ENCODE results near the gene CERS6. TPM values are rescaled to one million over a fixed set of nuclear protein-coding genes. Genes with fewer than 3 reads are reported as not detected.

CERS6 gene
- polyA plus RNA-seq, 3 donors: 50.3 to 55.1 (median 52.1) TPM

DNA sequence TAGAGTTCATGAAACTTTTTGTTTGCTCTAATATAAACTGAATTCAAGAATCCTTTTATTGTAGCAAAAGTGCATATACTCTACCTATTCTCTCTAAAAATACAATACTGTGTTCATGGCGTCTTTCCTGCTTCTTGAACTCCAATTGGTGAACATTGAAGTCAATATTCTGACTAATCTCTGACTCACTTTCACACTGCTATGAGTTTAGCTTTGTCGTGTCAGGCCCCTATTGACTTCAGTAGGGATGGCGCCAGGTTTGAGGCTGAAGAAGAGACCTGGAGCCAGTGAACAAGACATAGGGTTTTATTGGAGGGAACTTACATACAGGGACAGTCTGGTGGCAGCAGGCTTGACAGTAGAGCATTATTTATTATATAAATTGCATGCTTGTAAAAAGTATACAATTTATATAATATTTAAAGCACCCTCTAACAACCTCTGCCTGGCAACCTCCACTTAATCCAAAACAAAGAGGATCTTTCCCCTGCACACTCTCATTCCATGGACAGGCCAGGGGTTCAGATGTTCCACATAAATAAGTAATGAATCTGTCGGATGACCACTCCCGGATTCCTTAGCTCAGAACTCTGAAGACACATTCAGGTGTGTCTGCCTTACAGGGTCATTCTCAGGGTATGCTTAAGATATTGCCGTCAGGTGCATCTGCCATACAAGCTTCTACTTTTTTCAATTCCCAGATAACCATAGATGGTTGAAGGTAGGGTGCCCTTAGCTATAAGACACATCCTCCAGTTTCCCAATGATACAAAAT is 141.0 kb downstream of the CERS6 start:
- no peak for DNase-seq (ENCODE audit: low read depth in 3 of 3, low spot score in 2 of 3)

DNA sequence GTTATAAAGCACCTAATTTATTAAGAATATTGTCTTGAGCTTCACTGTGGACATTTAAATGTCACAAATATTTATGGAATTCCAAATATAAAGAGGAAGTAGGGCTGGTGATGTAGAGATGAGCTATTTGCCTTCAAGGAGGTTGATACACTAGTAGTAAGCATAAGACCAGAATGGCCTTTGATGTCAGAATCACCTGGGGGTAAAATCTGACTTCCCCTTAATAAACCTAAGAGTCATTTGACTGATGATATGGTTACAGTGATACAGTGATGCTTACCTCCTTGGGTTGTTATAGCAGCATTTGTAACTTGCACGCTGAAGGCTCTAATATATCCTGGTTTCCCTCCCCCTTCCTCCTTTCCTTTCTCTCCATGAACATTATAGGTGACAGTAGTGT is 143.7 kb downstream of the CERS6 start:
- DNase-seq (ENCODE audit: low read depth in 3 of 3, low spot score in 2 of 3): no peak

DNA sequence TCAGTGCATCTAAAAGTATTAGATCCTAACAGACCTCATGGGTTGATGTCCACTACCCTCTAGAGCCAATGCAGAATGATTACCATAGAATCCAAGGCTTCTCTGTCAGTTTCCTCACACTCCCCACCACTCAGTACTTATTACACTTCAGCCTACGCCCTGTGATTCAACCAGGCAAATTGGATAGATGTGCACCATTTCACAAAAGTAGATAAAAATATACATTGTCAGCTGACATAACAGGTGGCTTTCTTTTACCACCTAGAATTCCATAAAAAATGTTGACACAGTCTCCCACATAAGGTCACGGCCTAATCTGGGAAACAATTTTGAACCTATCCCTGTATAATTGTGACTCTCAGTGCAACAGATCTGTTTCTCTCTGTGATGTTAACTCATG is 144.9 kb downstream of the CERS6 start:
- DNase-seq (ENCODE audit: low read depth in 3 of 3, low spot score in 2 of 3): no peak

DNA sequence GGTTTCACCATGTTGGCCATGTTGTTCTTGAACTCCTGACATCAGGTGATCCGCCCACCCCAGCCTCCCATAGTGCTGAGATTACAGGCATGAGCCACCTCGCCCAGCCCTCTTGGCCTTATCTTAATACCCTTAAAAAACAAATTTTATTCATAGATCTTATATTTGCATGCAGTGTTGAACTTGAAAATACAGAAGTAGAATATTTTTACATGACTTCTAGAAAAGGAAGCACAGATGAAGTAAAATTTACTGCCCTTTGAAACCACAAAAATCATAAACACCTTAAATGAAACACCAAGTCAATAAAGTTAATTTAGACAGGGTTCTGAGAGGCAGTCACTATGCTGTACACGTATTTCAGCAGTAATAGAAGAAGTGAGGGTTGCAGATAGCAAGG is 145.7 kb downstream of the CERS6 start:
- no peak for DNase-seq (ENCODE audit: low read depth in 3 of 3, low spot score in 2 of 3)

DNA sequence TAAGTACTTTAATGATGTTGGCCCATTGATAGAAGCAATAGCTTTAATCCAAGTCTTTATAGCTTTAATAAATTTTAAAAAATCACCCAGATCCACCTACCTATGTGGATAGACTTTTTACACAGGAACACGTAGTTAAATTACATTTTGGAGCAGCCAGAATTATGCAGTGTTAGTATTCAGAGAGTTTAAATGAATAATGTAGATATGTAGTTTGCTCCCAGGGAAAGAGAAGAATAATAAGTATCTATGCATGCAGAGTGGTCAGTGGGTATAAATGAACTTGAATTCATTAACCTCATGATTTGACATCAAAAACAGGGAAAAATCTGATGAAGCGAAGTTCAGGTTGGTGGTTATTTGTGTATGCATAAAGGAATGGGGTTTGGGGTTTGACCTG is 146.3 kb downstream of the CERS6 start:
- DNase-seq (ENCODE audit: low read depth in 3 of 3, low spot score in 2 of 3): no peak

DNA sequence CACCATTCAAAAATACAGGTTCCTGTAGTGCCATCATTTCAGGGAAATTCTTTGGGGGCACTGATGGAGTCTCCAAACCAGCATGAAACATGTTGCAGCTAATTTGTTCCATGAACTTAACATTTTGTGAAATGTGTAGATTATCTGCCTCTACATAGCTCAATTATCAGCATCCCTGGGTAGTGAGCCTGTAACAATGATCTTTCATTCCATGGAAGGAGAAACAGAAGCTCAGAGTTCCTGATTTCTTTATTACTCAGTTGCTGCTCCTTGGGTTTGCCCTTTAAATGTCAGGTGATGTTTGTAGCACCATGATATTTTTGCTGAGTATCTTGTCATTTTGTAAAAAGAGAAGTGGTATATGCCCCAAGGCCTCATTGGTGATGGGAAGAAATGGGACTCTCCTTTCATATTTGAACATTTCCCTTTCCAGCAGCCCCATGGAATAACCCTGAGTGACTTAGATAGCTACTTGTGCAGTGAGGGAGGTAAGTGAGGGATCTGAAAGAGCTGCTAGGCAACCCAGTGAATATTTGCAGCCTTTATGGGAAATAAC is 146.9 kb downstream of the CERS6 start:
- DNase-seq (ENCODE audit: low read depth in 3 of 3, low spot score in 2 of 3): no peak

DNA sequence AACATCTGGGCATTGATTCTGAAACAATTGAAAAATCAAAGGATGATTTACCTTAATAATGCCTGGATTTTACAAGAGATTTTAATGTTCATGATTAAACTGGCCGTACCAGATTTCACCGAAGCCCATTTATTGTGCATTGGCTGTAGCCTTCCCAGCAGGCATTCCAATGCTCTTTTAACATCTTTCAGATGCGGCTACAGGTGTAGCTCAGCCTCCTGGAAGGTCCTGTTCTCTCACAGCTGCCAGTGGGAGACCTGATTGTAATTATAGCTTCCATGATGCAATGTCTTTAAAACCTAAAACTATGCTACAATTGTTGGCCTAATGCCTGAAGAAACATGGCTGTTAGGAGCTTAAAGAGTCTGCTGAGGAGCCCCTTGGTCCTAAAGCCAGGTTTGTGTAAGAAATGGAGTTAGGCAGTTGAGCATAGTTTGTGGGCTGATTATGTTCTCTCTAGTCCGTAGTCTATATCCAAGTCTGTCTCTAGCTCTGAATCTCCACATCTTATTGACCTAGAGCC is 147.4 kb downstream of the CERS6 start:
- DNase-seq (ENCODE audit: low read depth in 3 of 3, low spot score in 2 of 3): no peak

DNA sequence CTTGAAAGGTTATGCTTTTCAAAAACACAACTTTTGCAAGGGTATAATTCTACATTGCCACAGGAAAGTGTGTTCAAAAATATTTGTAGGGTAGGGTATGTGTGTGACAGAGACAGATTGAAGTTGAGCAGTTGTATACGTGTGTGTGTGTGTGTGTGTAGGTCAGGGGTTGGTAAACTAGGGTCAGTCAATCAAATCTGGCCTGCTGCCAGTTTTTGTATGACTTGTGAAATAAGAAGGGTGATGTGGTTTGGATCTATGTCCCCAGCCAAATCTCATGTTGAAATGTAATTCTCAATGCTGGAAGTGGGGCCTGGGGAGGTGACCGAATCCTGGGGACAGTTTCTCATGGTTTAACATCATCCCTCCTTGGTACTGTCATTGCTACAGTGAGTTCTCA is 148.2 kb downstream of the CERS6 start:
- DNase-seq (ENCODE audit: low read depth in 3 of 3, low spot score in 2 of 3): no peak

DNA sequence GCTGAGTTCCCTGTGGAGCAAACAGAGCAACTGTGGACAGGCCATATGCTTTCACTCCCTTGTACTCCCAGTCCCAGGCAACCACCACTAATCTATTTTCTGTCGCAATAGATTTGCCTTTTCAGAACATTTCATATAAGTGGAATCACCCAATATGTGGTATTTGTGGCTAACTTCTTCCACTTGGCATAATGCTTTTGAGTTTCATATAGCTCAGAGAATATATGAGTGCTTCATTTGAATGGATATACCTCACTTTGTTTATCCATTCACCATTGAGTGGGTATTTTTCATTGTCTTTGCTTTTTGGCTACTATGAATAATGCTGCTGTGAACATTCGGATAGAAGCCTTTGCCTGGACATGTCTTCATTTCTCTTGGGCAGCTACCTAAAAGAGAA is 151.9 kb downstream of the CERS6 start:
- DNase-seq (ENCODE audit: low read depth in 3 of 3, low spot score in 2 of 3): no peak

DNA sequence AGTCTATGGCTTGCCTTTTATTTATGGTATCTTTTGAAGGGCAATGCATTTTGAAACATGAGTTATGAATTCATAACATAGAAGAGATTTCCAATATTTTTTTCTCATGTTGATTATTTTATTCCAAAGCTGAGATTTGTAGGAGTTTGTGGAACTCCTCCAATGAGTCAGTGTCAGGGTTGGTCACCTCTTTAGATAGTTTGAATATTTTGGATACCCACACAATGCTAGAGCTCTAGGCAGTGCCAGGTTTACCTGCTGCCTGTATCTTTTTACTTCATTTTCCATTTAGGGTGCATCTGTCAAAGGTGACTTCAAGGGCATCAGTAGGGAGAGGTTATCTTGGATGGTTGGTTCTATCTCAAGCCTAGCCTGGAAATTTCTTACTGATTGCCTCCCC is 152.7 kb downstream of the CERS6 start:
- DNase-seq (ENCODE audit: low read depth in 3 of 3, low spot score in 2 of 3): no peak

DNA sequence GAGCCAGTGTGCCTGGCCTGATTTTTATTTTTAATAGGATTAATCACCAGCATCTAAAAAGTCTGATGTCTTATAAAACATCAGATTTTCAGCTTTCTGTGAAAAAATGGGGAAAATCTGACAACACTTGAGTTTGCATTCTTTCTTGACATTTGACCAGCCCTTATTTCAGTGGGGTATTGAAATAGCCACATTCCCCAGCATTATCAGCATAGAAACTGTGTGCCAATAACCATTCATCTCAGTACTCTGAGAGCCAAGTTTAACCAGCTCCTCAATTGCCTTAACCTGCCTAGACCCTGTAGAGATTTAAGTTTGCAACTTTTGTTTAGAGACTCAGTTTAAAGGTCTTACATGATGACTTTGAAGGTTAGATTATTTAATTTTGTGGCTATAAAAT is 155.0 kb downstream of the CERS6 start:
- DNase-seq (ENCODE audit: low read depth in 3 of 3, low spot score in 2 of 3): no peak

DNA sequence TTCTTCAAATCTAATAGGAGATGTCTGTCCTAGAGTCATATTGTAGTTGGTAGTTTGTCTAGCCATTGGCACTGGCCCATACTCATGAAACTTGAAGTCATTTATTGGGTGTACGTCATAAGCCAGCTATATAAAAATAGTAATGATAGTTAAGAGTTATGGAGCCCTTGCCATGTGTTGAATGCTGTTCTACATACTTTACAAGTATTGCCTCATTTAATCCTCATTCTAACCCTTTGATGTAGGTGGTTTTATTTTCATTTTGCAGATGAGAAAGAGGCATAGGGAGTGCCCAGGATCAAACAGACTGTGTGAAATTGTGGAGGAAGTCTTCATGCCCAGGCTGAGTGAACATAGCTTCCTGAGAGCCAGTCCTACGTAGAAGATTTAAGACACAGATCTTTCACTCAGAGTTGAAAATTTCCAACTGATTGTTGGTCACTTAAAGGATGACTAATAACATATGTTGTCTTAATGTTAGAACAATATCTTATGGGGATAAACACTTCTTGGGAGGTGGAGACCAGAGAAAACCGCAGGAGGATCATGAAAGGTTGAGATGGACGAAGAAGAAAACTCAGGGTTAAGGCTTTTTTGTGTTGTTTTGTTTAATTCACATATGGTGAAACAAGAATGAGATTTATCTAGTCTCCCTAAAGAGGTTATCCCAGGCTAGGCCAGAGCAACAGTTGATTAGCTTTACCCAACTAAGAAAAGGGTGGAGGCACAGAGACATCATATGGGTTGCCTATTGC is 156.0 kb downstream of the CERS6 start:
- DNase-seq (ENCODE audit: low read depth in 3 of 3, low spot score in 2 of 3): no peak

DNA sequence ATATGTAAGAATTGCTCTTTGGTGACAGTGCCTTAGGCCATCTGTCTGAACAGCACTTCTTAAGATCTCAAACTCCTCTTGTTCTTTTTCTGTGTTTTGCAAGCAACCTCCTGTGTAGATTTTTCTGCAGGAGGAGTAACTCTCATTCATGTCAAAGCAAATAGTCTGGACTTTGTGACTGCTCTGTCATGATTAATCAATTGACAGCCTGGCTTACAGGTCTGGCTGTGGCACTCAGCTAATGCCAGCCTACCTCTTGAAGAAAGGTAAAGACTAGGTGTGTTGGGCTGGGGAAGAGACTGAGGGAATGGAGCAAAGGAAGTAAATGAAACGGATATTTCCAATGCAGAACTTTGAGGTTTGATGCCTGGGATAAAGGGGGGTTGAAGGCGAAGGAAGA is 156.6 kb downstream of the CERS6 start:
- DNase-seq (ENCODE audit: low read depth in 3 of 3, low spot score in 2 of 3): no peak

DNA sequence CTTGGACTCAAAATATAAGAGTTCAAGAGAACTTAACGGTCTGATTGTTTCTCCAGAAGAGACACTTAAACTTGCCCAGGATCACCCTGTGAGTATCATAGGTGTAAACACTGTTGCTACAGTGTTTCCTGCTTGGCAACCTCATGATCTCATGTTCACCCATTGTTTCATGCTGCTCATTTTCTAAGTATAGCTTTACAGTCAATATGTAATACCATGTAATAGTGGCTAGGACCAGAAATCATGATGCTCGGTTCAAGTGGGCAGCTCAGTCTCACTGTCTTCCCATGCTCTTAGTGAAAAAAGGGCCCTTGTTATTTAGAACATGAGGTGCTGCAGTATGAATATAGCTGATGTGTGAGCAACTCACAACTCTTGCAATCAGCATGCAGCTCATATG is 157.5 kb downstream of the CERS6 start:
- no peak for DNase-seq (ENCODE audit: low read depth in 3 of 3, low spot score in 2 of 3)

DNA sequence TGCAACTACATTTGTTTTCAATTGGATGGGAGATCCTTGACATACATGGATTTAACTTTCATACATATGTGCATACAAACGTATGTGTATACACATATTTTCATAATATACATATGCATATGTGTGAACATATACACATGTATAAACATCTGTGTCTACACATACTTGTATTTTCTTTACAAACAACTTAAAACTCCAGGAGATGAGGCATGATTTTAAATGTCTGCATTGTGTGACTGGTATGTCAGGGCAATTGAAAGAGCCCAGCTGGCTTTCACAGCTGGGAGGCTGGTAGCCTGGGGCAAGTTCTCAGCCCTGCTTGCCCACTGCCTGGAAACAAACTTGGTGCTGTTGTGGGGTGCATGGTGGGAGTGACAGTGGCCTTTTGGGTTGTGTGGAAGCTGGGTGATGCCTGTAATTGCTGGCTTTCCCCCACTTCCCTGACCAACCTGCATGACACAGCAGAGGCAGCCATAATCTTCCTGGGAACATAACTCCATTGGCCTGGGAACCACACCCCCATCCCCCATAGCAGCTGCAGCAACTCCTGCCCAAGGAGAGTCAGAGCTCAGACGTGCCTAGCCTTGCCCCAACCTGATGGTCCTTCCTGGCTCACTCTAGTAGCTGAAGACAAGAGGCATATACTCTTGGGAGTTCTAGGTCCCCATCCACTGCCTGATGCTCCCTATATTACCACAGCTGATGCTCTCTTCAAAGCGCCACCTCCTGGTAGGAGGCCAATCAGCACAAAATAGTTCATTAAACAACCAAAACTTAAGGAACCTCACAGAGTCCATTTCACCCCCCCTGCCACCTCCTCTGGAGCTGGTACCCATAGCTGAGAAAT is 158.3 kb downstream of the CERS6 start:
- no peak for DNase-seq (ENCODE audit: low read depth in 3 of 3, low spot score in 2 of 3)

DNA sequence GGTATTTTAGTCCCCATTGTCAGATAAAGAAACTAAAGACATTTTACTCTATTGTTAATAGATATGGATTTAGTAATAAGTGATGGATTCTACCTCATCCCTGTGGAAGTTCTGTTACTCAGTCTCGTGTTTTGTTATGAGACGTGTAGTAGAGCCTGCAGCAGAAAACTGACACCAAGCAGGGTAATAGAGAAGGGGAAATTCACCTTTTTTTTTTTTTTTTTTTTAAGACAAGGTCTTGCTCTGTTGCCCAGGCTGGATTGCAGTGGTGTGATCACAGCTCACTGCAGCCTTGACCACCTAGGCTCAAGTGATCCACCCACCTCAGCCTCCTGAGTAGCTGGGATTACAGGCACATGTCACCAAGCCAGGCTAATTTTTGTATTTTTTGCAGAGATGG is 164.5 kb downstream of the CERS6 start:
- no peak for DNase-seq (ENCODE audit: low read depth in 3 of 3, low spot score in 2 of 3)

DNA sequence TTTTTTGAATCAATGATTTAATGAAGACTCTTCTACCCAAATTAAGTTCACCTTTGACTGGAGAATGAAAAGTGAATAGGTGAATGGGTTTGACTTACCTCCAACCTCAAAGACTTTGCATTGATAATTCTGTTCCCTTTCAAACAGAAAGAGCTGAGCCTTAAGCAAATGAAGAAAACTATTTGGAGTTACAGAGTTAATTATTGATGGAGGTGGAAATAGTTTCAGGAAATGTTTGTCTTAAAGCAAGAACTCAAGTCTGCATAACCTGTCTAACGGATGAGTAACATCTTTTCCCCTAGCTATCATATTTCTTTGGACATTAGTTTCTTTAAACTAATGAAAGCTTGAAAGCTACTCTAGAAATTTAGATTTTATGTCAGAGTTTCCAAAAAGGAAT is 166.5 kb downstream of the CERS6 start:
- no peak for DNase-seq (ENCODE audit: low read depth in 3 of 3, low spot score in 2 of 3)

DNA sequence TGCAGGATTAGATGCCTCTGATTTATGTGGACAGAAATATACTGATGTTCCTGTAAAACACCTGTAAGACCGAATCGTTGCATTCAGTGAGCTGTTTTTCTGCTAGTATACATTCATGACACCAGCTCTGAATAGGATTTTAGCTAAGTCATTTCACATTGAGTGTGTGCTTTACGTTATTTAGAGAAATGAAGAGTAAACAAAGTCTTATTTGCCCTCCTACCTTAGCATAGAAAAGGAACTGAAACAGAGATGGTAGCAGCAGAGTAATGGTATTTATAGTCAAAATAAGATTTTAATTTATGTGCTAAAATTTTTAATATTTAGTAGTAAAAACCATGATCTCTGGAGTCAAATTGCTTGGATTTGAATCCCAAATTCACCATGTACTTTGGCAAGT is 168.0 kb downstream of the CERS6 start:
- no peak for DNase-seq (ENCODE audit: low read depth in 3 of 3, low spot score in 2 of 3)

DNA sequence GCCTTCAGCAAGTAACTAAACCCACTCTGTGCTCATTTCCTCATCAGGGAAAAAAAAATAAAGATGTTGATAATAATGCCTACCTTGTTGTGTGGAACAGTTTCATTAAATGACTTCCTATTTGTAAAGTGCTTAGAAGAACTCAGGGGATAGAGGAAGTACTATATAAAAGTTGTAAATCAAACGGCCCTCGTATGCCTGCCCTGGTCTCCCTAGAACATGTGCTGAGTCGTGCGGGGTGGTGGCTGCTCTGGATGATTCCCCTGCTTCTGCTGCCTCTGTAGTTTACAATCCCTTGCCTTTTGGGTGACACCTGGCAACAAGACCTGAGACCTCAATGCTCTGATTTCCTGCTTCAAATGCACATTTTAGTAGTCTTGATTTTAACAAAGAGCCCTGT is 170.0 kb downstream of the CERS6 start:
- no peak for DNase-seq (ENCODE audit: low read depth in 3 of 3, low spot score in 2 of 3)

DNA sequence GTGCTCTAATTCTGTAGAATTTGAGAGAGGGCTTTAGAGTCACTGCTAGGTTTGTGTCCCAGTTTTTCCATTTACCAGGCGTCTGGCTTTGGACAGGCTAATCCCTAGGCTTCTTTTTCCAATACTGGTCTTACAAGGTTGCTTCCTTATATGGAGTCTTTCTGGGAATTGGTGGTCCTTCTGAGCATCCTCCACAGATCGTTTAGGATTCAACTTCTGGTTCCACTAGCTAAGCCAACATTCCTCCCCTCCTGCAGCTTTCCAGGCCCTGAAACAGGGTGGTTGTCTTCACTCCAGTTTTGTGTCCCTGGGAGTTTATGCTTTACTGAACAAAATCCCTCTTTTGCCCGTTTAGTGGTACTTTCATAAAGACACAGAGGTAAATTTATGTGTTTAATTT is 170.6 kb downstream of the CERS6 start:
- no peak for DNase-seq (ENCODE audit: low read depth in 3 of 3, low spot score in 2 of 3)

DNA sequence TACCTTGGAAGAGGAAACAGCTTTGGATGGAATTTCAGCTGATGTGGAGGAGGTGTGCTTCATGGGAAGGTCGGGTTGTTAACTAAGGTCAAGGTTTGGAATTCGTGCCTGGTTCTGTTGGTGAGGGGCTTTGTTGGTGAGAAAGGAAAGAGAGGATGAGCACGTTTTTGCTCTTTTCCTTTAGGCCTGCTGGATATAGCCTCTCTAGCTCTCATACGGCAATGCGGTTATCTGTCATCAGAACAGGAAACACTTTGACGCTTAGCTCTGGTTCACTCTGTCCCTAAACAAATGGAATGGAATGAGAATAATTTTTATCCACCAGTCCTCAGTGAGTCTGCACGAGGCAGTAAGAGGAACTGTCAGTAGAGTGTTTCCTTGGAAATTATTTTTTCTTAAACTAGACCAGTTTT is 176.6 kb downstream of the CERS6 start:
- DNase-seq (ENCODE audit: low read depth in 3 of 3, low spot score in 2 of 3): peak in 2 of 3 donors; percentile 52 to 53

All from right renal cortex interstitium (tissue), 3 donors.